ENCODE data around the gene NEU1. TPM values are rescaled to one million over a fixed set of nuclear protein-coding genes. Genes with fewer than 3 reads are reported as not detected.
"Not testable (repeated sequence)": the region's sequence is repeated elsewhere in the genome, so short reads cannot be mapped to it uniquely, and the experiment has no call there.

Gene NEU1
- total RNA-seq, 1 experiment from 2014 or later = 44.8 TPM

- Mint-ChIP-seq H3K4me1 (peaks cover 7% of the 10 kb centered on the region), H3K27me3 (ENCODE audit: low read depth) (no peaks in the 10 kb centered on the region; the same call in 1 of the 2 replicates), H3K9me3 (no peaks in the 10 kb centered on the region), H3K36me3 (no peaks in the 10 kb centered on the region), H3K4me3 (no peak overlapping the region), H3K27ac (no peak overlapping the region)
- TF ChIP-seq ZBTB43 (CRISPR knock-in tag; IDR thresholded peaks at IDR 0.05) (no peak), EMX1 (CRISPR knock-in tag; IDR thresholded peaks at IDR 0.05) (no peak), CREM (CRISPR knock-in tag; IDR thresholded peaks at IDR 0.05) (no peak), ERG (CRISPR knock-in tag; IDR thresholded peaks at IDR 0.05) (no peak), STAT6 (CRISPR knock-in tag; conservative IDR thresholded peaks at IDR 0.05; ENCODE audit: low read depth) (no peak), ZNF512 (CRISPR knock-in tag; IDR thresholded peaks at IDR 0.05; ENCODE audit: borderline replicate concordance) (no peak), ZNF396 (CRISPR knock-in tag; IDR thresholded peaks at IDR 0.05; ENCODE audit: borderline replicate concordance) (no peak), ZNF423 (CRISPR knock-in tag; IDR thresholded peaks at IDR 0.05) (no peak), ZNF121 (CRISPR knock-in tag; IDR thresholded peaks at IDR 0.05) (no peak), CTCF (IDR thresholded peaks at IDR 0.05) (no peak), SOX15 (CRISPR knock-in tag; IDR thresholded peaks at IDR 0.05) (no peak), JAZF1 (CRISPR knock-in tag; IDR thresholded peaks at IDR 0.05) (no peak), TEAD1 (CRISPR knock-in tag; IDR thresholded peaks at IDR 0.05) (no peak), ZNF219 (CRISPR knock-in tag; IDR thresholded peaks at IDR 0.05; ENCODE audit: borderline replicate concordance) (no peak), ZNF317 (CRISPR knock-in tag; IDR thresholded peaks at IDR 0.05; ENCODE audit: borderline replicate concordance, low read depth) (no peak), E2F5 (CRISPR knock-in tag; IDR thresholded peaks at IDR 0.05) (no peak)
- POLR2A ChIA-PET = no interaction called here
- ATAC-seq (no peak), DNase-seq (ENCODE audit: low spot score) (no peak)
- CTCF ChIA-PET = interaction anchor here (1.7 kb wide), 1 partner anchor 16 kb away, joined by 6 read pairs; the partner anchor contains the start of gene VARS1
Observed at GRCh38 chr6:31811645-31812044, 51.0 kb downstream of the NEU1 start.

- H3K9me3 Mint-ChIP-seq; DNase-seq (ENCODE audit: low spot score); POLR2A ChIA-PET; H3K27ac Mint-ChIP-seq; H3K4me3 Mint-ChIP-seq; H3K36me3 Mint-ChIP-seq; ATAC-seq; H3K27me3 Mint-ChIP-seq (ENCODE audit: low read depth): not testable (repeated sequence)
- CTCF ChIA-PET = interaction anchor here (1.1 kb wide), 1 partner anchor 13 kb away, joined by 3 read pairs; no protein-coding TSS in a partner anchor
- H3K4me1 Mint-ChIP-seq = peaks cover 11% of the 10 kb centered on the region
Observed at GRCh38 chr6:31808599-31808998, 54.0 kb downstream of the NEU1 start.

Other genes with a start within 250 kb of the NEU1 start
- 5.4 to 8.5 TPM (median 7.1 TPM) in 3 replicates for gene AIF1, start 247.6 kb downstream of the NEU1 start, total RNA-seq (2021)
- gene PRRC2A, start 242.1 kb downstream of the NEU1 start, total RNA-seq (2021) = 372 to 381 TPM (median 373 TPM) in 3 replicates
- gene BAG6, start 210.2 kb downstream of the NEU1 start, total RNA-seq (2021) = 366 to 410 TPM (median 396 TPM) in 3 replicates
- 3.5 to 4.6 TPM (median 4.3 TPM) in 3 replicates for gene APOM, start 206.9 kb downstream of the NEU1 start, total RNA-seq (2021)
- 14.0 to 16.3 TPM (median 14.3 TPM) in 3 replicates for gene C6orf47, start 202.0 kb downstream of the NEU1 start, total RNA-seq (2021)
- gene GPANK1, start 197.8 kb downstream of the NEU1 start, total RNA-seq (2021) = 24.3 to 29.1 TPM (median 26.4 TPM) in 3 replicates
- gene CSNK2B, start 196.7 kb downstream of the NEU1 start, total RNA-seq (2021) = 153 to 183 TPM (median 161 TPM) in 3 replicates
- gene LY6G5B, start 192.8 kb downstream of the NEU1 start, total RNA-seq (2021) = 10.7 to 15.7 TPM (median 11.0 TPM) in 3 replicates
- 0.98 to 1.6 TPM (median 1.0 TPM) in 3 replicates for gene LY6G5C, start 181.8 kb downstream of the NEU1 start, total RNA-seq (2021)
- gene ABHD16A, start 159.5 kb downstream of the NEU1 start, total RNA-seq (2021) = 28.6 to 30.3 TPM (median 29.8 TPM) in 3 replicates
- not detected in 3 replicates for gene LY6G6F, start 156.0 kb downstream of the NEU1 start, total RNA-seq (2021)
- gene LY6G6D, start 147.5 kb downstream of the NEU1 start, total RNA-seq (2021) = not detected in 3 replicates
- 0.21 to 0.35 TPM in 2 of 3 replicates, not detected in the other for gene LY6G6C, start 141.1 kb downstream of the NEU1 start, total RNA-seq (2021)
- gene MPIG6B, start 139.4 kb downstream of the NEU1 start, total RNA-seq (2021) = 0.09 to 0.11 TPM (median 0.11 TPM) in 3 replicates
- gene DDAH2, start 133.5 kb downstream of the NEU1 start, total RNA-seq (2021) = 62.2 to 67.3 TPM (median 65.8 TPM) in 3 replicates
- gene CLIC1, start 126.3 kb downstream of the NEU1 start, total RNA-seq (2021) = 229 to 244 TPM (median 230 TPM) in 3 replicates
- 43.1 to 62.3 TPM (median 56.1 TPM) in 3 replicates for gene MSH5, start 122.8 kb downstream of the NEU1 start, total RNA-seq (2021)
- 13.3 to 16.9 TPM (median 13.7 TPM) in 3 replicates for gene SAPCD1, start 100.2 kb downstream of the NEU1 start, total RNA-seq (2021)
- gene VWA7, start 85.5 kb downstream of the NEU1 start, total RNA-seq (2021) = 1.2 to 1.8 TPM (median 1.4 TPM) in 3 replicates
- gene VARS1, start 67.1 kb downstream of the NEU1 start, total RNA-seq (2021) = 147 to 177 TPM (median 161 TPM) in 3 replicates
- 104 to 121 TPM (median 119 TPM) in 3 replicates for gene LSM2, start 55.9 kb downstream of the NEU1 start, total RNA-seq (2021)
- 1.2 to 2.1 TPM (median 1.9 TPM) in 3 replicates for gene HSPA1L, start 47.5 kb downstream of the NEU1 start, total RNA-seq (2021)
- gene HSPA1A, start 47.3 kb downstream of the NEU1 start, total RNA-seq (2021) = 57.2 to 80.1 TPM (median 75.8 TPM) in 3 replicates
- gene HSPA1B, start 35.1 kb downstream of the NEU1 start, total RNA-seq (2021) = 75.3 to 105 TPM (median 96.4 TPM) in 3 replicates
- gene SLC44A4, start 16.2 kb upstream of the NEU1 start, total RNA-seq (2021) = 3.1 to 3.5 TPM (median 3.5 TPM) in 3 replicates
- 137 to 169 TPM (median 168 TPM) in 3 replicates for gene EHMT2, start 34.9 kb upstream of the NEU1 start, total RNA-seq (2021)
- 24.0 to 46.2 TPM (median 44.1 TPM) in 3 replicates for gene ZBTB12, start 39.3 kb upstream of the NEU1 start, total RNA-seq (2021)
- gene C2, start 64.9 kb upstream of the NEU1 start, total RNA-seq (2021) = 1.3 TPM in 3 replicates
- 1.4 to 2.7 TPM (median 1.4 TPM) in 3 replicates for gene CFB, start 83.3 kb upstream of the NEU1 start, total RNA-seq (2021)
- gene NELFE, start 96.2 kb upstream of the NEU1 start, total RNA-seq (2021) = 73.8 to 88.7 TPM (median 79.0 TPM) in 3 replicates
- 80.0 to 84.0 TPM (median 81.8 TPM) in 3 replicates for gene SKIC2, start 96.4 kb upstream of the NEU1 start, total RNA-seq (2021)
- gene DXO, start 109.3 kb upstream of the NEU1 start, total RNA-seq (2021) = 13.8 to 16.5 TPM (median 15.7 TPM) in 3 replicates
- 3.8 to 5.2 TPM (median 4.2 TPM) in 3 replicates for gene C4A, start 119.2 kb upstream of the NEU1 start, total RNA-seq (2021)
- 3.7 to 5.1 TPM (median 5.0 TPM) in 3 replicates for gene C4B, start 152.0 kb upstream of the NEU1 start, total RNA-seq (2021)
- 1.2 to 1.5 TPM (median 1.4 TPM) in 3 replicates for gene CYP21A2, start 175.6 kb upstream of the NEU1 start, total RNA-seq (2021)
- gene TNXB, start 246.5 kb upstream of the NEU1 start, total RNA-seq (2021) = 6.4 to 10.9 TPM (median 9.0 TPM) in 3 replicates